HEK293 (cell line): Measurements from ENCODE around the gene ZNF830.

Source experiments
- WT1 ChIP-seq: fragments of 450-650 bp; formaldehyde crosslinking; IDR thresholded peaks from 2 replicates; pipeline ENCODE4 v1.5.1; 2016; ENCODE audit warnings: missing biosample characterization, missing genetic modification characterization
- ZBTB20 ChIP-seq: fragments of 450-650 bp; formaldehyde crosslinking; IDR thresholded peaks from 2 replicates; pipeline ENCODE4 v1.5.1; 2016; ENCODE audit warnings: missing biosample characterization, missing genetic modification characterization
- ZNF121 ChIP-seq: fragments of 450-650 bp; formaldehyde crosslinking; IDR thresholded peaks from 2 replicates; pipeline ENCODE4 v1.5.1; 2016; ENCODE audit warnings: missing biosample characterization, missing genetic modification characterization
- ZNF16 ChIP-seq: fragments of 450-650 bp; formaldehyde crosslinking; IDR thresholded peaks from 2 replicates; pipeline ENCODE4 v1.5.1; 2016; ENCODE audit warnings: low read depth, missing biosample characterization, missing genetic modification characterization
- ZNF174 ChIP-seq: fragments of 450-650 bp; formaldehyde crosslinking; IDR thresholded peaks from 2 replicates; pipeline ENCODE4 v1.5.0; 2017; ENCODE audit warnings: missing biosample characterization, mild to moderate bottlenecking, missing genetic modification characterization
- TF ChIP-seq, protein P1 (sequence below): fragments of 450-650 bp; formaldehyde crosslinking; IDR thresholded peaks from 2 replicates; pipeline ENCODE4 v1.5.1; 2017; ENCODE audit warnings: missing biosample characterization, mild to moderate bottlenecking, missing genetic modification characterization, moderate library complexity
- TF ChIP-seq, protein P2 (sequence below): fragments of 450-650 bp; formaldehyde crosslinking; IDR thresholded peaks from 2 replicates; pipeline ENCODE4 v1.5.1; 2016; ENCODE audit warnings: missing biosample characterization, missing genetic modification characterization
- TF ChIP-seq, protein P3 (sequence below): fragments of 450-650 bp; formaldehyde crosslinking; IDR thresholded peaks from 2 replicates; pipeline ENCODE4 v1.5.1; 2016; ENCODE audit warnings: missing biosample characterization, missing genetic modification characterization
- TF ChIP-seq, protein P4 (sequence below): fragments of 450-650 bp; formaldehyde crosslinking; IDR thresholded peaks from 2 replicates; pipeline ENCODE4 v1.5.1; 2017; ENCODE audit warnings: missing biosample characterization, missing genetic modification characterization
- TF ChIP-seq, protein P5 (sequence below): fragments of 450-650 bp; formaldehyde crosslinking; IDR thresholded peaks from 2 replicates; pipeline ENCODE4 v1.5.1; 2016; ENCODE audit warnings: missing biosample characterization, missing genetic modification characterization
- TF ChIP-seq, protein P6 (sequence below): fragments of 450-650 bp; IDR thresholded peaks from 2 replicates; pipeline ENCODE4 v1.5.1; 2018; ENCODE audit warnings: missing biosample characterization, missing genetic modification characterization

DNA sequence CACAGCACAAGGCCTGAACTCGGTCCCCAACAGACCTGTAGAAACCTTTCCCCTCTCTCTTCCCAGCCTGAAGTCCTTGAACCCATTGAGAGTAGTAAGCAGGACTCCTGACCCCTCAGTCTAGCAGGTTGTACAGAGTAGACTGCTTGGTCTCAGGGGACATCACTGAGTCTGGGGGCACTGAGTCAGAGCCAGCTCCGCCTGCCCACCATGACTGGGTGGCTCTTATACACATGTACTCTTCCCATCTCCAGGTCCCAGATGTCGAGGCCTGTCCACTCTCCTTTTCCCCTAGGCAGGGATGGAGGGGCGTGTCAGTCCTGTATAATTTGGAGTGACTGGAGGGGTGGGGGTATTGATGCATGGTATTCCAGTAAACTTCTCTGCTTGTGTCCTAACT is 42.4 kb downstream of the ZNF830 start:
- TF ChIP-seq, protein P1, sequence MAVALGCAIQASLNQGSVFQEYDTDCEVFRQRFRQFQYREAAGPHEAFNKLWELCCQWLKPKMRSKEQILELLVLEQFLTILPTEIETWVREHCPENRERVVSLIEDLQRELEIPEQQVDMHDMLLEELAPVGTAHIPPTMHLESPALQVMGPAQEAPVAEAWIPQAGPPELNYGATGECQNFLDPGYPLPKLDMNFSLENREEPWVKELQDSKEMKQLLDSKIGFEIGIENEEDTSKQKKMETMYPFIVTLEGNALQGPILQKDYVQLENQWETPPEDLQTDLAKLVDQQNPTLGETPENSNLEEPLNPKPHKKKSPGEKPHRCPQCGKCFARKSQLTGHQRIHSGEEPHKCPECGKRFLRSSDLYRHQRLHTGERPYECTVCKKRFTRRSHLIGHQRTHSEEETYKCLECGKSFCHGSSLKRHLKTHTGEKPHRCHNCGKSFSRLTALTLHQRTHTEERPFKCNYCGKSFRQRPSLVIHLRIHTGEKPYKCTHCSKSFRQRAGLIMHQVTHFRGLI (tag by site-specific recombination): no peak
- TF ChIP-seq ZNF121 (tag by site-specific recombination): no peak
- TF ChIP-seq, protein P2, sequence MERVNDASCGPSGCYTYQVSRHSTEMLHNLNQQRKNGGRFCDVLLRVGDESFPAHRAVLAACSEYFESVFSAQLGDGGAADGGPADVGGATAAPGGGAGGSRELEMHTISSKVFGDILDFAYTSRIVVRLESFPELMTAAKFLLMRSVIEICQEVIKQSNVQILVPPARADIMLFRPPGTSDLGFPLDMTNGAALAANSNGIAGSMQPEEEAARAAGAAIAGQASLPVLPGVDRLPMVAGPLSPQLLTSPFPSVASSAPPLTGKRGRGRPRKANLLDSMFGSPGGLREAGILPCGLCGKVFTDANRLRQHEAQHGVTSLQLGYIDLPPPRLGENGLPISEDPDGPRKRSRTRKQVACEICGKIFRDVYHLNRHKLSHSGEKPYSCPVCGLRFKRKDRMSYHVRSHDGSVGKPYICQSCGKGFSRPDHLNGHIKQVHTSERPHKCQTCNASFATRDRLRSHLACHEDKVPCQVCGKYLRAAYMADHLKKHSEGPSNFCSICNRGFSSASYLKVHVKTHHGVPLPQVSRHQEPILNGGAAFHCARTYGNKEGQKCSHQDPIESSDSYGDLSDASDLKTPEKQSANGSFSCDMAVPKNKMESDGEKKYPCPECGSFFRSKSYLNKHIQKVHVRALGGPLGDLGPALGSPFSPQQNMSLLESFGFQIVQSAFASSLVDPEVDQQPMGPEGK: no peak
- TF ChIP-seq ZNF16 (tag by site-specific recombination): no peak
- TF ChIP-seq, protein P3, sequence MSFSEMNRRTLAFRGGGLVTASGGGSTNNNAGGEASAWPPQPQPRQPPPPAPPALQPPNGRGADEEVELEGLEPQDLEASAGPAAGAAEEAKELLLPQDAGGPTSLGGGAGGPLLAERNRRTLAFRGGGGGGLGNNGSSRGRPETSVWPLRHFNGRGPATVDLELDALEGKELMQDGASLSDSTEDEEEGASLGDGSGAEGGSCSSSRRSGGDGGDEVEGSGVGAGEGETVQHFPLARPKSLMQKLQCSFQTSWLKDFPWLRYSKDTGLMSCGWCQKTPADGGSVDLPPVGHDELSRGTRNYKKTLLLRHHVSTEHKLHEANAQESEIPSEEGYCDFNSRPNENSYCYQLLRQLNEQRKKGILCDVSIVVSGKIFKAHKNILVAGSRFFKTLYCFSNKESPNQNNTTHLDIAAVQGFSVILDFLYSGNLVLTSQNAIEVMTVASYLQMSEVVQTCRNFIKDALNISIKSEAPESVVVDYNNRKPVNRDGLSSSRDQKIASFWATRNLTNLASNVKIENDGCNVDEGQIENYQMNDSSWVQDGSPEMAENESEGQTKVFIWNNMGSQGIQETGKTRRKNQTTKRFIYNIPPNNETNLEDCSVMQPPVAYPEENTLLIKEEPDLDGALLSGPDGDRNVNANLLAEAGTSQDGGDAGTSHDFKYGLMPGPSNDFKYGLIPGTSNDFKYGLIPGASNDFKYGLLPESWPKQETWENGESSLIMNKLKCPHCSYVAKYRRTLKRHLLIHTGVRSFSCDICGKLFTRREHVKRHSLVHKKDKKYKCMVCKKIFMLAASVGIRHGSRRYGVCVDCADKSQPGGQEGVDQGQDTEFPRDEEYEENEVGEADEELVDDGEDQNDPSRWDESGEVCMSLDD: no peak
- TF ChIP-seq ZNF174: no peak
- TF ChIP-seq, protein P4, sequence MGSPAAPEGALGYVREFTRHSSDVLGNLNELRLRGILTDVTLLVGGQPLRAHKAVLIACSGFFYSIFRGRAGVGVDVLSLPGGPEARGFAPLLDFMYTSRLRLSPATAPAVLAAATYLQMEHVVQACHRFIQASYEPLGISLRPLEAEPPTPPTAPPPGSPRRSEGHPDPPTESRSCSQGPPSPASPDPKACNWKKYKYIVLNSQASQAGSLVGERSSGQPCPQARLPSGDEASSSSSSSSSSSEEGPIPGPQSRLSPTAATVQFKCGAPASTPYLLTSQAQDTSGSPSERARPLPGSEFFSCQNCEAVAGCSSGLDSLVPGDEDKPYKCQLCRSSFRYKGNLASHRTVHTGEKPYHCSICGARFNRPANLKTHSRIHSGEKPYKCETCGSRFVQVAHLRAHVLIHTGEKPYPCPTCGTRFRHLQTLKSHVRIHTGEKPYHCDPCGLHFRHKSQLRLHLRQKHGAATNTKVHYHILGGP (tag by site-specific recombination): no peak
- no peak for TF ChIP-seq WT1
- TF ChIP-seq, protein P5, sequence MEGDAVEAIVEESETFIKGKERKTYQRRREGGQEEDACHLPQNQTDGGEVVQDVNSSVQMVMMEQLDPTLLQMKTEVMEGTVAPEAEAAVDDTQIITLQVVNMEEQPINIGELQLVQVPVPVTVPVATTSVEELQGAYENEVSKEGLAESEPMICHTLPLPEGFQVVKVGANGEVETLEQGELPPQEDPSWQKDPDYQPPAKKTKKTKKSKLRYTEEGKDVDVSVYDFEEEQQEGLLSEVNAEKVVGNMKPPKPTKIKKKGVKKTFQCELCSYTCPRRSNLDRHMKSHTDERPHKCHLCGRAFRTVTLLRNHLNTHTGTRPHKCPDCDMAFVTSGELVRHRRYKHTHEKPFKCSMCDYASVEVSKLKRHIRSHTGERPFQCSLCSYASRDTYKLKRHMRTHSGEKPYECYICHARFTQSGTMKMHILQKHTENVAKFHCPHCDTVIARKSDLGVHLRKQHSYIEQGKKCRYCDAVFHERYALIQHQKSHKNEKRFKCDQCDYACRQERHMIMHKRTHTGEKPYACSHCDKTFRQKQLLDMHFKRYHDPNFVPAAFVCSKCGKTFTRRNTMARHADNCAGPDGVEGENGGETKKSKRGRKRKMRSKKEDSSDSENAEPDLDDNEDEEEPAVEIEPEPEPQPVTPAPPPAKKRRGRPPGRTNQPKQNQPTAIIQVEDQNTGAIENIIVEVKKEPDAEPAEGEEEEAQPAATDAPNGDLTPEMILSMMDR (tag by site-specific recombination): no peak
- TF ChIP-seq, protein P6, sequence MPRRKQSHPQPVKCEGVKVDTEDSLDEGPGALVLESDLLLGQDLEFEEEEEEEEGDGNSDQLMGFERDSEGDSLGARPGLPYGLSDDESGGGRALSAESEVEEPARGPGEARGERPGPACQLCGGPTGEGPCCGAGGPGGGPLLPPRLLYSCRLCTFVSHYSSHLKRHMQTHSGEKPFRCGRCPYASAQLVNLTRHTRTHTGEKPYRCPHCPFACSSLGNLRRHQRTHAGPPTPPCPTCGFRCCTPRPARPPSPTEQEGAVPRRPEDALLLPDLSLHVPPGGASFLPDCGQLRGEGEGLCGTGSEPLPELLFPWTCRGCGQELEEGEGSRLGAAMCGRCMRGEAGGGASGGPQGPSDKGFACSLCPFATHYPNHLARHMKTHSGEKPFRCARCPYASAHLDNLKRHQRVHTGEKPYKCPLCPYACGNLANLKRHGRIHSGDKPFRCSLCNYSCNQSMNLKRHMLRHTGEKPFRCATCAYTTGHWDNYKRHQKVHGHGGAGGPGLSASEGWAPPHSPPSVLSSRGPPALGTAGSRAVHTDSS: no peak
- no peak for TF ChIP-seq ZBTB20 (tag by site-specific recombination)
